ENCODE results near the gene AAMP.

AAMP gene

GRCh38 chr2:218293715-218294429 lies 23.9 kb upstream of the AAMP start:
- DNase-seq: no peak

DNA sequence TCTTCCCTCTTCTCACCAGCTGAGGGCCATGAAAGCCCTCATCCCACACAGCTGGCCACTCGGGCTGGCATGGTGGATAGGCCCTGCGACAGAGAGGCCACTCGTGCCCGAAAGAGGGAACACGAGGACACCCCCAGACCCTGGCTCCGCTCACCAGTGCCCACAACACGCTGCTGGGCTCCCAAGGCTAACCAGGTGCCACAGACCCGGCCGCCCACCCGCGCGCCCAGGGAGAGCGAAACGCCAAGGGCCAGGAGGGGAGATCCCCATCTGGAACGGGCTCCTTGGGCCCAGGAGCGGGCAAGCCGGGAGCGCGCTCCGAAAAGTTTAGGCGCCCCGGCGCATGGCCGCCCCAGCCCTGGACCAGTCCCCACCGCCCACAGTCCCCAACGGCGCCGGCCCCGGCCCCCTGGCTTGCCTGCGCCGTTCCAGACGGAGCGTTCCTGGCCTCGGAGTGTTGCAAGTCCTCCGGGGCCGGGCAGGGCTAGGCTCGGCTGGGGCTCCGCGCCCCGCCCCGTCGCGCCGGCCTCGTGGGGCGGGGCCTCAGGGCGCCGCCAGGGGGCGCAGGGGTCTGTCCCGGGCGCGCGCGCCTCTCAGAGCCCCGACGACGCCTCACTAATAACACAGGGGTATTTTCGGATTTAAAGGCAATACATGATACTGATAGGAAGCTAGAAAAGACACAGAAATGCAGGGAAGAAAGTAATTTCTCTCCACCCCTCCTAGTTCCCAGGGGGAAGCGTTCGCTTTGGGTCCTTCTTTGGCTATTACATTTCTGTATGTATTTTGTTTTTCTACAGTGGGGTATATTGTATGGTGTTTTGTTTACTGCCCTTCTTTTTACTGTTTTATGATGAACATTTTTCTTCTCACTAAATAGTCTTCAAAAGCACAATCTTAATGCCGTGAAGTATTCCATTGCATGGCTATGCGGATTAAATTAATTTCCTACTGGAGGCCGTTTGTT lies 22.4 kb upstream of the AAMP start, which contains the start of gene TMBIM1:
TMBIM1 (minus strand) TSS at position 456 of the 967 bp plus-strand sequence. CDS start 10,362 bp downstream, outside the sequence.
- DNase-seq: peak; percentile 77

DNA sequence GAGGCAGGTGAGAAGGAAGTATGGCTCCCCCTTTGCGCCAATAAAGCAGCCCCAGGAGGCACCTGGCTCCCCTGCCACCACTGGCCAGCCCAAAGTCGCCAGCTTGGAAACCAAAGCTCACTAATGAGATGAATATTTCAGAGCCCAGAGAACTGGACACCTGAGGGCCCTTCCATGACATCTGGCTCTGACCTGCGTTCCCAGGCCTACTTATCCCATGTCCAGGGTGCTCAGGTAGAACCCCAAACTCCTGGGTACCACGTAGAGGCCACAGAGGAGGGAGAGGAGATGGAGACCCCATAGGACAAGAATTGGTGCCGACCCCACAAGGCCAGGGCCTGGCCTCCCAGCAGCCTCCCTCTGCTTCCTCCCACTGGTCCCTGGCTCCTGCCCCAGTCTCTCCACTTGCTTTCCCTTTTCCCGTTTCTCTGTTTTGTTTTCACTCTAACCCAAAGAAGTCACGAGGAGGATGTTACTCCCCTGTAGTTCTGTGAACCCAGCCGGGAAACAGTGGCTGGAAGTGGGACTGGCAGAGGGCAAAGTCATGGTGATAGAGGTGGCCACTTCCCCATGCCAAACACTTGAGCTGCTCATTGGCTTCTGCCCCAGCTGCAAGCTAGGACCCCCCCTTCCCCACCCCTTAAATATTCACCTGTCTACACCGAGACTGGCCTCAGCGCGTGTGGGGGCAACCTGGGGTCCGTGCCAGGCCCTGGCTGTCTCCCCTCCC lies 21.5 kb upstream of the AAMP start:
- no peak for DNase-seq

GRCh38 chr2:218290316-218291261 lies 20.7 kb upstream of the AAMP start:
- DNase-seq: peak; percentile 50

GRCh38 chr2:218289639-218290315 lies 19.8 kb upstream of the AAMP start:
- no peak for DNase-seq

- peak; percentile 89 for DNase-seq
Measured at GRCh38 chr2:218286570-218287459, 16.9 kb upstream of the AAMP start.

DNA sequence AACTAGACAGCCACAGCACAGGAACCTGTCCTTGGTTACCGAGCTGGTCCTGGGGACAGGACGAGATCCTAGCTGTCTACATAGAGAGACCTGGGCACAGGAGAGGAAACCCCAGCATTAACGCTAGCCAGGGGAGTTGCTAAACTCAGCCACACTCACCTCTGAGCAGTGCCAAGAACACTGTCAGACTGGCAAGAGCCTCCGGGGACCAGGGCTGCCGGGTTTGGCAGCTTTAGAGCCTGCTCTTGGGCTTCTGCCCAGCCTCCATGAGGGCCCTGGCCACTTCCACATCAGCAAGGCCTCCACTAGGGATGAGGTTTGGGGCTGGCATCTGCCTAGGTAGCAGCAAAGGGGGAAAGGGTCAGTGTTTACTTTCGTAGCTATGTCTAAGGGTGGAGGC lies 15.7 kb upstream of the AAMP start:
- DNase-seq: no peak

- DNase-seq: peak; percentile 85
Measured at GRCh38 chr2:218284106-218284811, 14.3 kb upstream of the AAMP start.

DNA sequence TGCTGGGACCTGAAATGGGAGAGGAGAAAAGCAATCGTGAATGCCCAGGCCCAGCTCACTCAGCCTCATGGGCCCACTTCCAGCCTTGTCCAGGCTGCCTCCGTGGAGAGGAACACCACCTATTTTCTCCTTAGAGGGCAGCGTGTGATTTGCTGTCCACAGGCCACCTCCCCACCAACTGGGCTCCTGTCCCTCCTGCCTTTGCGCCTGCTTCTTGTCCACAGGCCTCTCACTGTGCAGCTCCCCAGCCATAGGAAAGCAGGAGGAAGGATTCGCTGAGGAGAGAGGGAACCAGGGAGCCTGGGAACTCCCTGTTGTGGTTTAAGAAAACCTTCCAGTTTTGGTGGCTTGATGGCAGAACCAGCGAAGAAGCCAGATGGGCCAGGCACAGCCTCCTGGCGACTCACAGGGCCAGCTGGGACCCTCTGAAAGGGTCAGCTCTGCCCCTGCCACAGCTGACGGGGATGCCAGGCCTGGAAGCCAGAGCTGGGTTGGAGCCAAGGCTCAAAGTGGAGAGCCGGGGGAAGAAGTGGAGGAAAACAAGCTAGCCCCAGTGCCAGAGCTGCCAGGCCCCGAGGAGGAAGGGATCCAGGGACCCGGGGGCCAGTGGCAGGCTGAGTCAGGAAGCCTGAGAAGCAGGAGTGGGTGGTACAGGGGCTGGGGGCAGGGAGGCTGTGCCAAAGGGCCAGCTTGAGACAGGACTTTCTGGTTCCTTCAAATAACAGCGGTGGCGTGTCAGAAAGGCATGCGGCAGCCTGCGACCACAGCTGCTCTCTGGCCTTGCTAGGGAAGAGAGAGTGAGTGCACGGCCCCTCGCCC lies 12.4 kb upstream of the AAMP start:
- no peak for DNase-seq

GRCh38 chr2:218281449-218281848 lies 11.5 kb upstream of the AAMP start:
- no peak for DNase-seq

DNA sequence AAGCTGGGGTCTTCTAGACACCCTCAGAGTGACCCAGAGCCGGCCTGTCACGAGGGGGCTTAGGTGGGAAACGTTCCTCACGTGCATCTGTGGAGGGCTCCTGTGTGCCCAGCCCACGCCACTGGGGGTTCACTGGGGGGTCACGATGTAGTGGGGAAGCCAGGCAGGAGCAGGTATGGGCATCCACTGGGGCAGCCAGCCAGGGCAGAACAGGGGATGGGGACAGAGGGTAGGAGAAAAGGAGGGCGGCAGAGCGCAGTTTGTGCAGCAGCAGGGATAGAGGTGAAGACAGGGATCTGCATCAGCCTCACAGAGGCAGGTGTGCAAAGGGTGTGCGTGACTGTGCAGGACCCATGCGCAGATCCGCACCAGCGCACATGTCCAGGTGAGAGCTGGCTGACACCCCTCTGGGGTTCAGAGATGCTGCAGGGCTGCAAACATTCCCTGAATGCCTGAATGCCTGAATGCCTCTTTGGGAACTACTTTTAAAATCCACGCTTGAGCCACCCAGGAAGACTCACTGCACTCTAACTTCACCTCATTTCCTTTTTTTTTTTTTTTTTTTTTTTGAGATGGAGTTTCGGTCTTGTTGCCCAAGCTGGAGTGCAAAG lies 10.4 kb upstream of the AAMP start:
- no peak for DNase-seq

DNA sequence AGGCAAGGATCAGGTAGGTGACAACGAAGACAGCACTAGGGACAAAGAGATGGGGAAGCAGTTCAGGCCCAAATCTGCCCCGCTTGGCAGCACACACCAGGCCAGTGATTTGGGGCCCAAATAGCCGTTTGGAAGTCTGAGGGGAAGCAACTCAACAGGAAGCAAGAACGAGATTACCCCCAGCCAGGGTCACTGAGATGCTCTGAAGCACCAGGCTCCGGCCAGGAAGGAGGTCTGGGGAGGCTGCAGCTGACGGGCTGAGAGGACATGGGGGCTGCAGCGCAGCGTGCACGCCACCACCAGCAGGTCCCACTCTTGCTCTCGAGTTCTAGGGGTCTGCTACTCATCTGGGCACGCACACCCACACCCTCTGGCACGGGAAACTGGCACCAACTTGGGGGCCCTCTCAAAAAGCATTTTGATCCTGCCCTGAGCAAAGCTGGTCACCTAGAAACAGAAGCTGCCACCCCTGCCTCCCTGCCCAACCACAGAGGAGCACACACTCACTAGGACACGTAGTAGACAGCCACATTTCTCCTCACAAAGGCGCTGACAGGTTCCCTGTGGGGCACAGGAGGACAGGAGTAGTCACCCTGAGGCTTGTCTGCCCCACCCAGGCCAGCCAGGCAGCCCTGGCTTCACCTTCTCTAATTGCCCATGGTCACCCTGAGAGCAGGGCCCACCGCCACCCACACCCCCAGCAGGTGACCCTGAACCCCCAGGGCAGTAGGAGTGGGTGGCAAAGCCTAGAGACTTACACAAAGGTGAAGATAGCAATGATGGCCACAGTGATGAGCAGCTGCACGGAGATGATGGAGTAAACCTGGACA lies 8.8 kb upstream of the AAMP start:
- no peak for DNase-seq

DNA sequence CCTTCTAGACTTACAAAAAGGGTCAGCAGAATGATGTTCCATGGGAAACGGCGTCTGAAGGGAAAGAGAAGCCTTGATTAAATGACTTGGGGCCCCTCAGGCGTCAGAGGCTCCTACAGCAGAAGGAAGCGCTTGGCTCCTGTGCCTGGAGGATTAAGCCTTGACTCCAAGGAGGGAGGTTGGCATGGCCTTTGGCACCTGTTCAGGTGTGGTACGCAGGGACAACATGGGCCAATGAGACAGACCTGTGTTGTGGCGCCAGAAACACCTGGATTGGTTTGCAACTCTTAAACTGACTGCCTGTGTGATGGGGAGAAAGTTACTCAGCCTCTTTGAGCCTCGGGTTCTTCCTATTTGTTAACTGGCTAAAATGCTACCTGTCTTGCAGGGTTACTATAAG lies 8.0 kb upstream of the AAMP start:
- DNase-seq: no peak

DNA sequence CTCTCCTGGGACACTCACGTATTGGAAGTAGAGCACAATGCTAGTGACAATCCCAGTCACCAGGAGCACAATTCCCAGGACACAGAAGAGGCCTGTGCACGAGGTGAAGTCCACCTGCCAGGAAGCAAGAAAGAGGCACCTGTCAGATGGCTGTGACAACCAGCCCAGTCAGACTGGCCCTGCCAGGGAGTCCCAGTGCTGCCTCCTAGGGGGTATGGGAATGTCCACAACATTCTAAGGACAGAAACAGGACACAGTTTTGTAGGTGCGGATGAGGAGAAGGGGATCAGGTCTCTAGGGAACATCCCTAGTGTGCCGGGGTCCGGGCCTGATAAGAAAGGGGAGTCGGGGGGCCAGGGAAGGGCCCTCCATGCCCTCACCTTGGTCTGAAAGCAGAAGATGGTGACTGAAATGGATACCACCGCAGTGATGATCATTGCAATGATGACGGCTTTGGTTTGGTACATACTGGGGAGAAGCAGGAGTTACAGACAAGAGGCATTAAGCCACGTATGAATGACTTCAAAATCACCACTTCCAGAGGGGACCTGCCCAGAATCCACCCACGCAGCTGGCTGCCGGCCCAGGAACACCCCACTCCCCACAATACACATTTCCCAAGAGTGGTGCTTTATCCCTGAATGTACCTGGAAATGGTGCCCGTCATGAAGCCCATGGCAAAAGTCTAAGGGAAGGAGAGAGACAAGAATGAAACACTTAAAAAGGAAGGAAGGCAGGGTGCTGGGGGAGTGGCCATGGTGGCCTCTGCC lies 7.2 kb upstream of the AAMP start:
- DNase-seq: no peak

DNA sequence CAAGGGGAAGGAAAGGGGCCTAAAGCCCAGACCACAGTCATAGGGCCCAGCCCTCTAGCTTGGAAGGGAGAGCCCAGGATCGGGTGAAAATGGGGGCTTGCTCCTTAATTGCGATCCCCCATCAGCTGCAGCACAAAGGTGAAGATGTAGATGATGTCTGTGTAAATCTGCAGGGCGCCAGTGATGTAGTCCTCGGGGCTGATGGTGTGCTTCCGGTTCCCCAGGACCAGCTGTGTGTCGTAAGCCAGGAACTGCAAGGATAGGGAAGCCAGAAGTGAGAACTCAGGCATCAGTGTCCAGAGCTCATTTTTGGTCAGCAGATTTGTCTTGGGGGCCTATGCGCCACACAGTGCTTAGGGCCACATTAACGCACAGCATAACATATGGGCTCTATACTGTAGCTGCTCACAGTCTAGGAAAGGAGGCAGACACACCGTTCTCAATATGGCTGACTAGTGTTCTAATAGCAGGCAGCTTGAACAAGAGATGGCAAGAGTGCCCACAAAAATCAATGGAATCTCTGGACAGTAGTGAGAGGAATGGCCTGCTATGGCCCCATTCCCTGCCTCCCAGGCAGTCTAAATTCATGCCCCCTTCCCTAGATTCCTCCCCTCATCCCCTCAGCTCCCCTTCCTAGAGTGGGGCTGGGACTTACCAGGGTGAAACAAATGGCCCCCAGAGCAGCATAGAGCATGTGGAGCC lies 5.6 kb upstream of the AAMP start:
- no peak for DNase-seq

DNA sequence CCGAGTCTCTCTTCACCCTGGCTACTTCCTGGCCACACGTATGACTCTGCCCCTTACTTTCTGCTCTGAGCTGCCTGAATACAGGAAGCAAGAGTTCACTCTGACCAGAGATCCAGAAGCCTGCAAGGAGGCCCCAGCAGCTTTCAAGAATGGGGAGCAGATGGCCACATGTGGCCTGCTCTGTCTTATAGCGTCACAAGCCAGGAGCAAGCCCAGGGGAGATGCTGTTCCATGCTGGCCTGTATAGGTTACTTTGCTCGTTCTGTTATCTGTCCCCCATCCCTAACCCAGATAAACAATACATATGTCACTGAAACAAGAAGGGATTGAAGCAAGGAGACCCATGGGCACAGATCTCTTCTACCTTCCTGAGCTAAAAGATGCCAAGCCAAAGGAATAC lies 4.6 kb upstream of the AAMP start:
- no peak for DNase-seq
